Panc1 (cell line): ENCODE measurements around the gene ABI3BP.

Experiments used
- CTCF ChIP-seq: fragments of 450-650 bp; IDR thresholded peaks from 2 replicates; pipeline ENCODE4 v1.5.1; 2017; ENCODE audit warnings: mild to moderate bottlenecking
- TCF7L2 ChIP-seq: IDR thresholded peaks from 2 replicates; pipeline ENCODE4 v1.6.1; 2011; ENCODE audit warnings: mild to moderate bottlenecking, low read depth, low read length, inconsistent platforms

- TF ChIP-seq CTCF: no peak
- TF ChIP-seq TCF7L2: no peak
Observed at GRCh38 chr3:100936931-100937330, 56.3 kb downstream of the ABI3BP start.
